HG02642 (cell line): ENCODE results near the gene POLR2A.
A peak's percentile ranks its signal among the peaks of the same experiment; 100 is the strongest.
"Not testable (repeated sequence)": the region's sequence is repeated elsewhere in the genome, so short reads cannot be mapped to it uniquely, and the experiment has no call there.

Experiments
- ATAC-seq: cut with Tn5 transposase; IDR thresholded peaks from one replicate; pipeline ENCODE4 v1.9.1; 2021; ENCODE audit warnings: mild to moderate bottlenecking; ENCODE audit not compliant: unreplicated experiment, poor library complexity

Gene POLR2A

GRCh38 chr17:7477392-7478275 lies 6.5 kb upstream of the POLR2A start:
- no peak for ATAC-seq

DNA sequence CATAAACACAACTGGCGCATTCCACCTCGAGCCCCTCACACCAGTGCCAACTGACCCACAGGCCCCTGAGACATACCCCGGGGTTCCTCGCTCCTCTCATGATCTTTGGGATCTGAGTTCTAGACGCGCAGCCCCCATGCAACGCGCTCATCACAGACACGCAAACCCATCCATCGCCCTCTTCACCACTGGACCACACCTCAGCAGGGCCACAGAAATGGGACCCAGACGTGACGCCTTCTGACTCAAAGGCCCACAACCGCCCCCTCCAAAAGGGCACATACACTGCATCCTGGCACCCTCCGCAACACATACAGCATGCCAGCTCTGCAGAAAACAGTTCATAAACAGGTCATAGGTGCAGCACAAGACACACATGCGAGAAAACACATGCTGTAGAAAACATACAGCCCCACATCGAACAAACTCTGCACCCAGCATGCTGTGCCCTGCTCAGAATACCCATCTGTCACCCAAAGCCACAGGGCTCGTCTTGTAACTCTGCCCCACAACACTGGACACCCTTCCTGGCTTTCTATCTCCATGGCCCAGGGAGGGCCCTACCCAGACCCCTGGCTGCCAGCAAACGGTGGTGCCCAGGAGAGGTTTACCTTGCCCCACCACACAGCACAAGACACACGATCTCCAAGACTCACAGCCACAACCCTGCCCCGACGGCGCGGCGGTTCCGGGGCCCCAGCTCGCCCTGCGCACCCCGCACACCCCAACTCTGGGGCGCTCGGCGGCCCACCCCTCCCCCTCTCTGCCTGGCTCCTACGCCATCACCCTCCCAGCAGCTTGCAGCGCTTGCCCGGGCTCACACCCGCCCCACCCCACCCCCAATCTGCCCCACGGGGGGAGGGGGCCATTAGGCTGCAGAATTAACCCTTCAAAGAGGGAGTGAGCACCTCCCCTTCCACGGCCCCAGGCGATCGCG lies 5.6 kb upstream of the POLR2A start:
- no peak for ATAC-seq

DNA sequence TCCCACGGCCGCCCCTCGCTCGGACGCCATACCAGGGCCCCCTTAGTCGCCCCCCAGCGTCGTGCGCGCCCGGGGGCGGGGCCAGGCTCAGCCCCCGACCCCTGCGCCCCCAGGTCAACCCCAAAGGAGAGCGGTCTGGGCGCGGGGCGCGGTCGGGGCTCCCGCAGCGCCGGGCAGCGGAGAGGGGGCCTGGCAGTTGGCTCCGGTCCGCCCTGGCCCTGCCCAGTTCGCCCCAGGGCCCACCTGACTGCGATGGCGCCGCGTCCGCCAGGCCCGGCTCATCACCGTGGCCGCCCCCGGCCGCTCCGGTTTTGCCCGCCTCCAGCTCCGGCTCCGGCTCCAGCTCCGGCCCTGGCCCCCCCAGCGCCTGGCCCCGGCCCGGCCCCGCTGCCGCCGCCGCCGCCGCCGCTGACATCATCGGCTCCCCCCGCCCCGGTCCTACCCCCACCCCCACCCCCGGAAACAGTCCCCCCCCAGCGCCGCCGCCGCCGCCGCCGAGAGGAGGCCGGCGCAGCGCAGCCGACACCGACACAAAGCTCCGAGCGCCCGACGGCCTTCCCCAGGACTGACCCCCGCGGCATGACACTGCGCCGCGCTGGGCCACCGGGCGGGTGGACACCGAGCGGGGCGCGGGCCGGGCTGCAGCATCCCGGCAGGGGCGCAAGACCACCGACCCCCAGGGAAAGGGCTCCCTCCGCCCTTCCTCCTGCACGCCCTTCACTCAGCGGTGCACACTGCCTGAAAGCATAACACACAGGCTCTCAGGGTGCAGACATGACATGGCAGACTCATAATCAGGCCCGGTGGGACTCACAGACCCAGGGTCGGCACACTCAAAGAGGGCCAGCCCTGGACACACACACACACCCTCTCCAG lies 4.7 kb upstream of the POLR2A start, which contains the start of gene ZBTB4:
Gene ZBTB4 (minus strand): TSS at position 419 of the 876 bp plus-strand sequence. CDS start 12,830 bp downstream, outside the sequence.
- ATAC-seq, result no peak

GRCh38 chr17:7480089-7480384 lies 4.1 kb upstream of the POLR2A start:
- no peak for ATAC-seq

DNA sequence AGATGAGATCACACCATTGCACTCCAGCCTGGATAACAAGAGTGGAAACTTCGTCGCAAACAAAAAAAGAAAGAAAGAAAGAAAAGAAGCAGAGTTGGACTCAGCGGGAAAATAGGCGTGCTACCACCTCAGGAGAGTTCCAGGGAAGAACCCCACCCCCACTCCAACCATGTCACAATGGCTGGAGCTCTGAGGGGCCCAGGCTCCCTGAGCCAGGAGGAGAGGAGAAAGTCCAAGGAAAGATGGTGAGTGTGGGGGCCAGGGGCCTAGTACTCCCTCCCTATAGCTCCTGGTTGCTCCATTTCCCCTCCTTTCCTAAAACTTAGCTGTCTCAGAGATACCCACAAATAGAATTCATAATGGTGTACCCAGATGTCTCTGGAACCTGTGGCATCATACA lies 2.9 kb upstream of the POLR2A start, which contains the start of gene SLC35G6:
Gene SLC35G6 (plus strand): TSS at position 172 of the 400 bp plus-strand sequence. CDS start 71 bp downstream, at position 243.
- ATAC-seq, result not testable (repeated sequence)

DNA sequence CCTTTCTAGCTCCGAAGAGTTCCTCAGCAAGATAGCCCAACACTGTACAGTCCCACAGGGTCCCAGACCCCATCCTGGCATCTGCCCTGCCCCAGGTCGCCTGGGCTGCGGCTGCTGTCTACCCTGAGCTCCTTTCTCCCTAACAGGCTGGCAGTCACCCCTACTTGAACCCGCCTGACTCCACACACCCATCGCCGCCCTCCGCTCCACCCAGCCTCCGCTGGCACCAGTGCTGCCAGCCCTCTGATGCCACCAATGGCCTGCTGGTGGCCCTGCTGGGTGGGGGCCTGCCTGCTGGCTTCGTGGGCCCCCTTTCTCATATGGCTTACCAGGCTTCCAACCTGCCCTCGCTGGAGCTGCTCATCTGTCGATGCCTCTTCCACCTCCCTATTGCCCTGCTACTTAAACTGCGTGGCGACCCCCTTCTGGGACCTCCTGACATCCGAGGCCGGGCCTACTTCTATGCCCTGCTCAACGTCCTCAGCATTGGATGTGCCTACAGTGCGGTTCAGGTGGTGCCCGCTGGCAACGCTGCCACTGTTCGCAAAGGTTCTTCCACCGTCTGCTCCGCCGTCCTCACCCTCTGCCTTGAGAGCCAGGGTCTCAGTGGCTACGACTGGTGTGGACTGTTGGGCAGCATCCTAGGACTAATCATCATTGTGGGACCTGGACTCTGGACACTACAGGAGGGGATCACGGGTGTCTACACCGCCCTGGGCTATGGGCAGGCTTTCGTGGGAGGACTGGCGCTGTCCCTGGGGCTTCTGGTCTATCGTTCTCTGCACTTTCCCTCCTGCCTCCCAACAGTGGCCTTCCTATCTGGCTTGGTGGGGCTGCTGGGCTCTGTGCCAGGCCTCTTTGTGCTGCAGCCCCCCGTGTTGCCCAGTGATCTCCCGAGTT lies 2.1 kb upstream of the POLR2A start:
- ATAC-seq, result not testable (repeated sequence)

DNA sequence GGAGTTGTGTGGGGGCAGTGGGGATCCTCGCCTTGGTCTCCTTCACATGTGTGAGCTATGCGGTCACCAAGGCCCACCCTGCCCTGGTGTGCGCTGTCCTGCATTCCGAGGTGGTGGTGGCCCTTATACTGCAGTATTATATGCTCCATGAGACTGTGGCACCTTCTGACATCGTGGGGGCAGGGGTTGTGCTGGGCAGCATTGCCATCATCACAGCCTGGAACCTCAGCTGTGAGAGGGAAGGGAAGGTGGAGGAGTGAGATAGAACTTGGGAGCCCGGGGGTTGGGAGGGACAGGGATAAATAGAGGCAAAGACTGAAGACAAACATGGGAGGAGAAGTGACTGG lies 1.5 kb upstream of the POLR2A start:
- not testable (repeated sequence) for ATAC-seq

DNA sequence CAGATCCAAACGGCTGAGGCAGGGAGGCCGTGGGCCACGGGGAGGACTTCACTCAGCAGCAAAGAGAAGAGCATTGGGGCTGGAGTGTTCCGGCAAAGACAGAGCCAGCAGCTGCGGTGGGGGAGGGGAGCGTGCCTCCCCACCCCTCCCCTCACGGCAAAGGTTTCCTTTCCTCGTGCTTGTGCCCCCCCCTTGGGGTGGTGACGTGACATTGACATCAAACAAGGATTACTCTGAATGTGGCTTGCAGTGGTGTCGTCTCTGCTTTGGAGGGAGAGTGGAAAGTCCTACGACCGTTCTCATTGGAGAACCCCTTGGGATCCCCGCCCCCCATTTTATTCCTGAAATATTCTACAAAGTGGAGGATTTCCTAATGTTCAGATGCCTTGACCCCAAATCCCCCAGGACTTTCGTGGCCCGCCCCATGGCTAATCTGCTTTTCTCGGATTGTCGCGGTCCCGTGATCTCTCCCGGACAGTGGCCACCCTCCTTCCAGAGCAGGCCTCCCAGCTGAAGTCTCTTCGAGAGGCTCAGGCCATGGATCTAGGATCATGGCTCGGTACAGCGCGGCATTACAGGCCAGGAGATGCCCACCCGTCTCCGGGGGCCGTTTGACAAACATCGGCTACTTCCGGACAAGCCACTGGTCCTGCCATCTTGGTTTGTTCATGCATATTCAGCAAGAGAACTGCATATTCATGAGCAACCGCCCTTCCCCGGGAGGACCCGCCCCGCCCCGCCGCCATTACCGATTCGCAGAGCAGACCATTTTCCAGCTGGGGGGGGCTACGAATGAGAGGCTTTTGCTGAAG lies 705 bp upstream of the POLR2A start:
- ATAC-seq, result peak; percentile 43

DNA sequence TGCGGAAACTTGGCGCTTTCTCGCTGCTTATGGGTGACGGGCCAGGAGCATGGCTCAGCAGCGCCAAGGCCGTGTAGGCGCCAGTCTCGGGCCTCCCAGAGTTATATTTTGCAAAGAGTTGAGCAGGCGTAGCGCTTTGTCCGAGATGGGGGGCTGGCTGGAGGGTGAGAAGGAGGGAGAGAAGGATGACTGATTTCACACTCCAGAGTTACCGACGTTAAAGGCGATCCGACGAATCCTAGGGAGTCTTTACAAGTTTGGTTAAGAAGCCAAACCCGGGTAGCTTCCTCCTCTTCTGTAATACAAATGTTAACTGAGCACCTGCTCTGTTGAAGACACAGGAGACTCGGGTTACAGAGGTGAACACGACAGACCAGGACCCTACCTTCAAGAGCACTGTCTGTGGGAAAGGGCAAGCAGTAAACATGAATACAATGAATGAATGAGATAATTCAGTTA lies 782 bp downstream of the POLR2A start:
- no peak for ATAC-seq

DNA sequence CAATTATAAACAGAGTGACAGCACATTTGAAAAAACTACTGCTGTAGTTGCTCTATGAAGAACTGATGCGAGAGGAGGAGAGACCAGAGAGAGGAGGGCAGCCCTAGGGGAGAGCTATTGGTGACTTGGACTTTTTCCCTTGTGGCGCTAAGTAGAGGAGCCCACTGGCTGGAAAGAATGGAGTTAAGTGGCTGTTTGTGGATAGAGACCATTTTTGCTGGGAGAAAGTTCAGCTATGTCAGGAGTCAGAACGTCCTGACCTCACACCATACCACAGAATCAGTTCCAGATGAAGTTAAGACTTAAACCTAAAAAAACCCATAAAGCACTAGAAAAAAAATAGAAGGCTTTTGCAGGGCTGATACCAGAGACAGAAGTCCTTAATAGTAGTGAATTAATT lies 2.0 kb downstream of the POLR2A start:
- no peak for ATAC-seq

- no peak for ATAC-seq
Measured at GRCh38 chr17:7490144-7490543, 6.0 kb downstream of the POLR2A start.

GRCh38 chr17:7491583-7491982 lies 7.4 kb downstream of the POLR2A start:
- no peak for ATAC-seq

DNA sequence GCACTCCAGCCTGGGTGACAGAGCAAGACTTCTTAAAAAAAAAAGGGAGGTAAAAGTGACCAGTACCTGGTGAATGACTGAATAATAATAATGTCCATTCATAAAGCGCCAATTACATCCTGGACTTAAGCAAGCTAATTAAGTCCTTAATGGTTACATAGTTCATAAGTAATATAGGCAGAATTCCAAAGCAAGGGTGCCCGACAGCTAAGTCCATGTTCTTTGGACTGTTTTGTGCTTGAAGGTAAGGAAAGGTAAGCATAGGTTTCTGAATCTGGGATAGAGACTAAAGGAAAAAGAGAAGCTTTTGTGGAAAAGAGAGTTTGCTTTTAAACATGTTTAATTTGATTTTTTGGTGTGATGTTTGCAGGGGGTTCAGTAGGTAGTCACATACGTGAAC lies 9.8 kb downstream of the POLR2A start:
- no peak for ATAC-seq

DNA sequence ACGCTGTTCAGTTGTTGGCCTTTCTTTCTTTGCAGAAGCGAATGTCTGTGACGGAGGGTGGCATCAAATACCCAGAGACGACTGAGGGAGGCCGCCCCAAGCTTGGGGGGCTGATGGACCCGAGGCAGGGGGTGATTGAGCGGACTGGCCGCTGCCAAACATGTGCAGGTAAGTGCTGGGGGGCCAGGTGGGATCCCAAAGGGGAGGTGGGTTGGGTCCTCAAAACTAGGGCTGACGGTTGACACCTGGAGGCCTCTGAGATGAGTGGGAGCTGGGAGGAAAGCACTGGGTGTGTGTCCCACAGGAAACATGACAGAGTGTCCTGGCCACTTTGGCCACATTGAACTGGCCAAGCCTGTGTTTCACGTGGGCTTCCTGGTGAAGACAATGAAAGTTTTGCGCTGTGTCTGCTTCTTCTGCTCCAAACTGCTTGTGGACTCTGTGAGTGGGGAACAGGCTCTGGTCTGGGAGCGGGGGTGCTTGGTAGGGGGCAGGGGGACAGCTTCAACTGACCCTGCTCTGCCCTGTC lies 11.8 kb downstream of the POLR2A start:
- no peak for ATAC-seq

DNA sequence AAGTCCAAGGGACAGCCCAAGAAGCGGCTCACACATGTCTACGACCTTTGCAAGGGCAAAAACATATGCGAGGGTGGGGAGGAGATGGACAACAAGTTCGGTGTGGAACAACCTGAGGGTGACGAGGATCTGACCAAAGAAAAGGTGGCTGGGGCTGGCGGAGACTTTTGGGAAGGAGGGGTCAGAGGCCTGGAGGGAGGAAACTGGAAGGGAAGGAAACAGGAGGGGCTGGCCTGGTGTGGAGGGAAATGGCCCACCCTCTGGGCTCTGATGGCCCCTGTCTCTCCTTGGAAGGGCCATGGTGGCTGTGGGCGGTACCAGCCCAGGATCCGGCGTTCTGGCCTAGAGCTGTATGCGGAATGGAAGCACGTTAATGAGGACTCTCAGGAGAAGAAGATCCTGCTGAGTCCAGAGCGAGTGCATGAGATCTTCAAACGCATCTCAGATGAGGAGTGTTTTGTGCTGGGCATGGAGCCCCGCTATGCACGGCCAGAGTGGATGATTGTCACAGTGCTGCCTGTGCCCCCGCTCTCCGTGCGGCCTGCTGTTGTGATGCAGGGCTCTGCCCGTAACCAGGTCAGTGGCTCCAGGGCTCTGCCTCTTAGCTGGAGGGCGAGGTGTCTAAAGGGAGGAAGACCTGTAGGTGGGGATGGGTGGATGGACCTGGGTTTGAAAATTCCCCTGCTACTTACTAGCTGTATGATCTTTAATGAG lies 12.5 kb downstream of the POLR2A start:
- ATAC-seq, result no peak

DNA sequence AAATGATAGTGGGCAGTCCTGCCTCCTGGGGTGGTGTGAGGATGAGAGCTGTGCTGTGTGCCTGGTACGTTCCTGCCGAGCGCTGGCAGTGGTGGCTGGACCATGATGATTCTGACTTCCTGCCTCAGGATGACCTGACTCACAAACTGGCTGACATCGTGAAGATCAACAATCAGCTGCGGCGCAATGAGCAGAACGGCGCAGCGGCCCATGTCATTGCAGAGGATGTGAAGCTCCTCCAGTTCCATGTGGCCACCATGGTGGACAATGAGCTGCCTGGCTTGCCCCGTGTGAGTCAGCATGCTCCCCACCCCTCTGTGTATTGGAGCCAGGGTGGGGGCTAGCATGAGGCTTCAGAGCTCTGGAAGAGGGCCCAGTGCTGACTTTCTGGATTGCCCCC lies 13.1 kb downstream of the POLR2A start:
- no peak for ATAC-seq

GRCh38 chr17:7497636-7498035 lies 13.5 kb downstream of the POLR2A start:
- ATAC-seq, result no peak
